DMS53 treated with DMSO at 0.1 percent for 48 hours (cell line): ENCODE results near the gene TNFAIP8L3.

ENCODE experiments used
- DNase-seq: peaks from one replicate; lab custom pipeline; 2025; ENCODE audit not compliant: unreplicated experiment; lab: John Stamatoyannopoulos, UW

TNFAIP8L3 gene

DNA sequence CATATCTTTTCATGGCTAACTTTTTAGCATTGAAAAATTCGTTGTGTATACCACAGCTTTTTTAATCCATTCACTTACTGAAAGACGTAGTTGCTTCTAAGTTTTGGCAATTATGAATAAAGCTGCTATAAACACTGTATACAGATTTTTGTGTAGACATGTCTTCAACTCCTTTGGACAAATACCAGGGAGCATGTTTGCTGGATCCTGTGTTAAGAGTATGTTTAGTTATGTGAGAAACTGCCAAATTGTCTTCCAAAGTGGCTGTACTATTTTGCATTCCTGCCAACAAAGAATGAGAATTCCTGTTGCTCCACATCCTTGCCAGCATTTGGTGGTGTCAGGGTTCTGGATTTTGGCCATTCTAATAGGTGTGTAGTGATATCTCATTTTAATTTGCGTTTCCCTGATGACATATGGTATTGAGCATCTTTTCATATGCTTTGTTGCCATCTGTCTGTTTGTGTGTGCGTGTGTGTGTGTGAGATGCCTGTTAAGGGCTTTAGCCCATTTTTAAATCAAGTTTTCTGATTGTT is 87.5 kb downstream of the TNFAIP8L3 start:
- DNase-seq, result no peak
